Esophagus squamous epithelium (tissue), 5 donors: ENCODE data around the gene PAPOLG. TPM values are rescaled to one million over a fixed set of nuclear protein-coding genes. Genes with fewer than 3 reads are reported as not detected.

Experiments
- DNase-seq: peaks from one replicate; lab custom pipeline; 2025; lab: John Stamatoyannopoulos, UW
- H3K27ac ChIP-seq, 4 donors: fragments of 200-600 bp; sonication (generic); one replicate each; pipeline ENCODE4 v1.5.1; 2016 to 2019; ENCODE audit warnings: mild to moderate bottlenecking in 1 of 4
- H3K27me3 ChIP-seq, 4 donors: fragments of 200-600 bp; sonication (generic); 1 replicate in 3 of 4; 2 replicates in 1 of 4; pipeline versions ENCODE4 v1.5.1 to v1.6.0; 2017 to 2021; ENCODE audit warnings: antibody characterized with exemption in 1 of 4
- H3K36me3 ChIP-seq, 3 donors: fragments of 200-600 bp; sonication (generic); one replicate each; pipeline ENCODE4 v1.5.1; 2016 to 2019
- H3K4me1 ChIP-seq, 3 donors: fragments of 200-600 bp; sonication (generic); one replicate each; pipeline ENCODE4 v1.5.1; 2017 to 2019
- H3K4me3 ChIP-seq, 4 donors: fragments of 200-600 bp; sonication (generic); 1 replicate in 3 of 4; 2 replicates in 1 of 4; pipeline ENCODE4 v1.5.1; 2016 to 2019; ENCODE audit warnings: mild to moderate bottlenecking in 2 of 4, moderate library complexity in 1 of 4
- H3K9me3 ChIP-seq, 3 donors: fragments of 200-600 bp; sonication (generic); one replicate each; pipeline ENCODE4 v1.5.1; 2016 to 2019
- POLR2A ChIP-seq, 4 donors: fragments of 450-650 bp; IDR thresholded peaks; one replicate each; pipeline ENCODE4 v1.6.1; 2017; ENCODE audit warnings: antibody characterized with exemption in 4 of 4, mild to moderate bottlenecking in 4 of 4, moderate library complexity in 3 of 4
- WGBS, 2 donors: methylation state at CpG; one replicate each; pipeline ENCODE4 v1.1.5; 2018; 5-methylcytosine and 5-hydroxymethylcytosine counted together
- intact Hi-C: fragments of 100-400 bp; cut with DNase I; formaldehyde crosslinking; loops from one replicate; pipeline ENCODE4 v1.15.0; 2022
- total RNA-seq, 4 donors: library from RNA; depleted of rRNA; stranded (reverse); fragments of >200 nt; gene quantifications; one replicate each; pipeline ENCODE4 v1.1.0, GENCODE V29; 2016
- TF ChIP-seq, protein P1 (sequence below), 6 experiments: fragments of 450-650 bp in 4 of 6; fragments of 200-600 bp in 2 of 6; sonication (generic) in 2 of 6; IDR thresholded peaks; one replicate each; pipeline ENCODE4 v1.5.1; 2016 to 2019; ENCODE audit warnings: antibody characterized with exemption in 6 of 6, mild to moderate bottlenecking in 4 of 6, moderate library complexity in 4 of 6
- donor health status: DM: yes; HTN: yes; CAD: no.

PAPOLG gene
- total RNA-seq, 4 donors from 2014 or later, result 7.4 to 13.7 (median 12.0) TPM

DNA sequence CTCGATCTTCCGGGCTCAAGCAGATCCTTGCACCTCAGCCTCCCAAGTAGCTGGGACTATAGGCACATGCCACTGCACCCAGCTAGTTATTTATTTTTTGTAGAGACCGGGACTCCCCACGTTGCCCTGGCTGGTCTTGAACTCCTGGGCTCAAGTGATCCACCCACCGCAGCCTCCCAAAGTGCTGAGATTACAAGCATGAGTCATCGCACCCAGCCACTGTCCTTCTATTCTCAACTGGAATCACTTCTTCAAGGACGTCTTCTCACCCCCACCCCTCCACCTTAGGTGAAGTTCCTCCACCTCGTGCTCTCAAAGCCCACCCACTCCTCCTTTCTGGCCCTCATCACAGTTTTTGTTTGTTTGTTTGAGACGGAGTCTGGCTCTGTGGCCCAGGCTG is 71.3 kb downstream of the PAPOLG start:
- DNase-seq, result no peak
- no peaks in the 10 kb centered on the region for H3K4me1 ChIP-seq
- intact Hi-C loops, result no loop called here
- no peak overlapping the region for H3K27ac ChIP-seq
- no peaks in the 10 kb centered on the region for H3K9me3 ChIP-seq
- H3K36me3 ChIP-seq, result no peaks in the 10 kb centered on the region
- H3K4me3 ChIP-seq, result no peak overlapping the region
- TF ChIP-seq, protein P1, sequence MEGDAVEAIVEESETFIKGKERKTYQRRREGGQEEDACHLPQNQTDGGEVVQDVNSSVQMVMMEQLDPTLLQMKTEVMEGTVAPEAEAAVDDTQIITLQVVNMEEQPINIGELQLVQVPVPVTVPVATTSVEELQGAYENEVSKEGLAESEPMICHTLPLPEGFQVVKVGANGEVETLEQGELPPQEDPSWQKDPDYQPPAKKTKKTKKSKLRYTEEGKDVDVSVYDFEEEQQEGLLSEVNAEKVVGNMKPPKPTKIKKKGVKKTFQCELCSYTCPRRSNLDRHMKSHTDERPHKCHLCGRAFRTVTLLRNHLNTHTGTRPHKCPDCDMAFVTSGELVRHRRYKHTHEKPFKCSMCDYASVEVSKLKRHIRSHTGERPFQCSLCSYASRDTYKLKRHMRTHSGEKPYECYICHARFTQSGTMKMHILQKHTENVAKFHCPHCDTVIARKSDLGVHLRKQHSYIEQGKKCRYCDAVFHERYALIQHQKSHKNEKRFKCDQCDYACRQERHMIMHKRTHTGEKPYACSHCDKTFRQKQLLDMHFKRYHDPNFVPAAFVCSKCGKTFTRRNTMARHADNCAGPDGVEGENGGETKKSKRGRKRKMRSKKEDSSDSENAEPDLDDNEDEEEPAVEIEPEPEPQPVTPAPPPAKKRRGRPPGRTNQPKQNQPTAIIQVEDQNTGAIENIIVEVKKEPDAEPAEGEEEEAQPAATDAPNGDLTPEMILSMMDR (IDR thresholded peaks at IDR 0.05), result no peak
- no peak for TF ChIP-seq POLR2A (IDR thresholded peaks at IDR 0.05)
- 76 to 77% methylated on average over 9 of the region's 9 CpGs for WGBS, 2 donors
- H3K27me3 ChIP-seq, result no peaks in the 10 kb centered on the region

DNA sequence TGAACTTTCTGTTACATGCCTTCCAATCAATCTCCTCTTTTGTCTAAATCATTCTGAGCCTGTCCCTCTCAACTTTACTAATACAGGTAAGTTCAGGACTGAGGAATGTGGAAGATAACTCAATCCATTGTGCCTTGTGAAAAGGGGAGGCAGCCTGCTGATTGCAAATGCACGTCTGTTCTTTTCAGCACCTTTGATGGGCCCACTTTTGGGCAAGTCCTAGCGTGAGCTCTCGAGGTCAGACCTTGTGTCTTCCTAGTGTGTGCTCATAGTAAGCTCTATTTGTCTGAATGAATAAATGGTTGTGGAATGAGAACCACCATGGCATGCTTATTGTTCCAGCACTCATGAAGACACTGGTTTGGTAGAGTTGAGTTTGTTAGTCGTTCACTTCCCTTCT is 74.9 kb downstream of the PAPOLG start:
- WGBS, 2 donors, result 41 to 48% methylated on average over 4 of the region's 4 CpGs
- no peaks in the 10 kb centered on the region for H3K9me3 ChIP-seq
- no peak overlapping the region for H3K4me3 ChIP-seq
- peaks cover 0 to 4% (median 0%) of the 10 kb centered on the region in 4 donors for H3K27me3 ChIP-seq
- no peaks in the 10 kb centered on the region for H3K4me1 ChIP-seq
- no peak for DNase-seq
- no peaks in the 10 kb centered on the region for H3K36me3 ChIP-seq
- H3K27ac ChIP-seq, result no peak overlapping the region
- intact Hi-C loops, result no loop called here
- TF ChIP-seq POLR2A (IDR thresholded peaks at IDR 0.05), result no peak
- TF ChIP-seq, protein P1 (IDR thresholded peaks at IDR 0.05), result no peak

DNA sequence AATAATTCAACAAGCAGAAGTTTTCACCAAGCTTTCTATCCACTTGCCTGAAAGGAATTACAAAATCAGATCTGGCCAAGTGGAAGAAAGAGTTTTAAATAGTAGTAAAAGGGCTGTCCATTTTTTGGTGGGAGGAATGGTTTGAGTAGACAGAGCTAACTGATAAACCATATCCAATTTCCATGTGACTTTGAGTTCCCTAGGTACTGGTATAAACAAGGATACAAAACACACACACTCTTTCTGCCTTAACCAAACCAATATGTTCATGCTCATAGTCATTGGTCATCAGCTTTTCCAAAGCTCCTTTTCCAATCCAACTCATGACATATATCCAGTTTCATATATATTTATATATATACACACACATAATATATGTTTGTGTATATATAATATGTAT is 75.9 kb downstream of the PAPOLG start:
- no peaks in the 10 kb centered on the region for H3K9me3 ChIP-seq
- H3K4me3 ChIP-seq, result no peak overlapping the region
- no peaks in the 10 kb centered on the region for H3K36me3 ChIP-seq
- intact Hi-C loops, result no loop called here
- no peaks in the 10 kb centered on the region for H3K4me1 ChIP-seq
- no peak overlapping the region for H3K27ac ChIP-seq
- no peak for DNase-seq
- TF ChIP-seq, protein P1 (IDR thresholded peaks at IDR 0.05), result no peak
- TF ChIP-seq POLR2A (IDR thresholded peaks at IDR 0.05), result no peak
- peaks cover 0 to 4% (median 0%) of the 10 kb centered on the region in 4 donors for H3K27me3 ChIP-seq

DNA sequence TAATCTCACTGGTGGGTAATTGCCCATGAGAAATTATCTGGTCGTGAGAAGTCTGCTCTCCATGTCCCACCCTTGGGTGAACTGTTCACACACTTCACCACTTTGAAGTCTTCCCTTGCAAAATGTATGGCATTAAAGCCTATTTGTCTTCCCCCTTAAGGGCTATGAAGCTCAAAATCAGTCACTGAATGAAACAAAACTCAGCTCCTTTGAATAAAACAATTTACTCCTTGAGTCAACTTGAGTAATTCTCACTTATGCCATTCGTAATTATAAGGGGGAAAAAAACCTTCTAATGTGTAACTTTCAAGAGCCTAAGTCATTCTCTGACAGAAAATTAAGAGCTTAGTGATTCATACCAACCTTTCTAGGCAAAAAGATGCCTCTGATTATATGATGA is 76.6 kb downstream of the PAPOLG start:
- no peak overlapping the region for H3K27ac ChIP-seq
- no peaks in the 10 kb centered on the region for H3K4me1 ChIP-seq
- no peak overlapping the region for H3K4me3 ChIP-seq
- intact Hi-C loops, result no loop called here
- 36 to 39% methylated on average over 2 of the region's 2 CpGs for WGBS, 2 donors
- DNase-seq, result no peak
- peaks cover 0 to 4% (median 0%) of the 10 kb centered on the region in 4 donors for H3K27me3 ChIP-seq
- no peaks in the 10 kb centered on the region for H3K36me3 ChIP-seq
- no peaks in the 10 kb centered on the region for H3K9me3 ChIP-seq
- TF ChIP-seq, protein P1 (IDR thresholded peaks at IDR 0.05), result no peak
- TF ChIP-seq POLR2A (IDR thresholded peaks at IDR 0.05), result no peak

DNA sequence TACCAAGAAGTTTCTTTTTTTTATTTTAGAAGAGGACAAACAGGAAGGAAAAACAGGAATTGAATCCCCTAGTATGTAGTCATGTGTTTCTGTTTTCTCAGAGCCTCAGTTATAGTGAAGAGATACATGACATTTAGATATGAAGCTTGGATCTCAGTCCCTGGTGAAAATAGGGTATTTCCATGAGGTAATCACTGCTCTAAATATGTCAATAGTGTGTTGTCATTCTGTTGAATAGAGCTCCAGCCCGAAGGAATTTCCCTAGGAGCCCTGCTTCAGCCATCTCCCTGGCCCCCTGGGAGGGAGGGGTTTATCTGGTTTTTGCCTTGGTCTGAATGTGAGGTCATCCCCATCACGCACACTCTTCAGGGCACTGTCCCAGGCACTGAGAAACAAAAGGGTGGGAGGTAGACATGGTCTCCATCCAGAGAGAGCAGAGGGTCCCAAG is 78.2 kb downstream of the PAPOLG start:
- no peaks in the 10 kb centered on the region for H3K4me1 ChIP-seq
- no peak for TF ChIP-seq POLR2A (IDR thresholded peaks at IDR 0.05)
- TF ChIP-seq, protein P1 (IDR thresholded peaks at IDR 0.05), result no peak
- no peaks in the 10 kb centered on the region for H3K36me3 ChIP-seq
- no peak overlapping the region for H3K27ac ChIP-seq
- peaks cover 0 to 4% (median 0%) of the 10 kb centered on the region in 4 donors for H3K27me3 ChIP-seq
- DNase-seq, result no peak
- intact Hi-C loops, result no loop called here
- no peaks in the 10 kb centered on the region for H3K9me3 ChIP-seq
- WGBS, 2 donors, result 55 to 57% methylated on average over 2 of the region's 2 CpGs
- no peak overlapping the region for H3K4me3 ChIP-seq
